SK-N-SH (cell line): ENCODE results near the gene DLAT. TPM values are rescaled to one million over a fixed set of nuclear protein-coding genes. Genes with fewer than 3 reads are reported as not detected.

Experiments
- CTCF ChIA-PET: fragments of 300-600, 350-600 bp; formaldehyde crosslinking; extraction: SDS; loops from one replicate; lab custom pipeline; 2021; lab: Yijun Ruan, JAX
- POLR2A ChIA-PET: fragments of 350-600 bp; sonication (Branson Sonifier 250); formaldehyde crosslinking; extraction: SDS; loops from one replicate; lab custom pipeline; 2020; ENCODE audit warnings: antibody characterized with exemption, inconsistent platforms; lab: Yijun Ruan, JAX
- DNase-seq: peaks from one replicate; pipeline ENCODE4 v3.0.0; 2012
- H2AFZ ChIP-seq: fragments of 200-600 bp; sonication (generic); 2 replicates; pipeline ENCODE4 v1.8.1; 2016; ENCODE audit warnings: antibody characterized with exemption, mild to moderate bottlenecking, low read depth
- H3F3A ChIP-seq: fragments of 200-600 bp; sonication (generic); replicated peaks from 2 replicates; pipeline ENCODE3; 2016; ENCODE audit warnings: antibody characterized with exemption, mild to moderate bottlenecking; ENCODE audit not compliant: insufficient read depth
- H3K27ac ChIP-seq, 2 experiments: fragments of 200-500 bp in 1 of 2; fragments of 200-600 bp in 1 of 2; sonication (Bioruptor generic) in 1 of 2; sonication (generic), shearing (Covaris generic) in 1 of 2; 2 replicates each; pipeline versions ENCODE4 v1.5.1 to v1.6.1; 2014 to 2016; ENCODE audit warnings: low read depth in 2 of 2, inconsistent platforms in 1 of 2, low read length in 1 of 2, mild to moderate bottlenecking in 1 of 2, mixed read lengths in 1 of 2
- H3K27me3 ChIP-seq: fragments of 200-600 bp; sonication (generic), shearing (Covaris generic); 2 replicates; pipeline ENCODE4 v1.6.1; 2016; ENCODE audit warnings: mixed run types; ENCODE audit not compliant: insufficient read depth
- H3K36me3 ChIP-seq, 2 experiments: fragments of 200-500 bp in 1 of 2; fragments of 200-600 bp in 1 of 2; sonication (Bioruptor generic) in 1 of 2; sonication (generic) in 1 of 2; replicated peaks in 1 of 2; 2 replicates each; pipeline versions ENCODE3 to v1.5.1; 2014 to 2016; ENCODE audit warnings: low read length in 1 of 2, mild to moderate bottlenecking in 1 of 2; ENCODE audit not compliant: insufficient read depth in 2 of 2, control insufficient read depth in 1 of 2
- H3K4me1 ChIP-seq, 2 experiments: fragments of 200-500 bp in 1 of 2; fragments of 200-600 bp in 1 of 2; sonication (Bioruptor generic) in 1 of 2; sonication (generic), shearing (Covaris generic) in 1 of 2; 2 replicates each; pipeline versions ENCODE4 v1.5.1 to v1.6.1; 2014 to 2016; ENCODE audit warnings: low read depth in 1 of 2, low read length in 1 of 2, mixed run types in 1 of 2; ENCODE audit not compliant: insufficient read depth in 2 of 2, control insufficient read depth in 1 of 2
- H3K4me2 ChIP-seq: fragments of 200-600 bp; sonication (generic), shearing (Covaris generic); 2 replicates; pipeline ENCODE4 v1.6.1; 2017; ENCODE audit warnings: mixed run types
- H3K4me3 ChIP-seq, 2 experiments: fragments of 200-500 bp in 1 of 2; fragments of 200-600 bp in 1 of 2; sonication (Bioruptor generic) in 1 of 2; sonication (generic), shearing (Covaris generic) in 1 of 2; 2 replicates each; pipeline versions ENCODE4 v1.5.1 to v1.8.1; 2014 to 2016; ENCODE audit warnings: low read depth in 2 of 2, inconsistent platforms in 1 of 2, low read length in 1 of 2, mild to moderate bottlenecking in 1 of 2, mixed read lengths in 1 of 2, moderate library complexity in 1 of 2
- H3K79me2 ChIP-seq: fragments of 200-600 bp; sonication (generic); 2 replicates; pipeline ENCODE4 v1.8.1; 2017; ENCODE audit warnings: mild to moderate bottlenecking; ENCODE audit not compliant: insufficient read depth
- H3K9ac ChIP-seq: fragments of 200-600 bp; sonication (generic); 2 replicates; pipeline ENCODE4 v1.6.1; 2017; ENCODE audit warnings: mixed run types
- H3K9me2 ChIP-seq: fragments of 200-600 bp; sonication (generic); 2 replicates; pipeline ENCODE4 v1.6.1; 2017; ENCODE audit warnings: mixed run types
- H3K9me3 ChIP-seq: fragments of 200-600 bp; sonication (generic); 2 replicates; pipeline ENCODE4 v1.6.1; 2017; ENCODE audit warnings: mixed run types, mild to moderate bottlenecking, moderate library complexity
- H4K20me1 ChIP-seq: fragments of 200-600 bp; sonication (generic); 2 replicates; pipeline ENCODE4 v1.6.1; 2017; ENCODE audit warnings: mild to moderate bottlenecking, mixed run types; ENCODE audit not compliant: insufficient read depth
- CTCF ChIP-seq: fragments of 200-600 bp; sonication (generic); IDR thresholded peaks from 2 replicates; pipeline ENCODE4 v1.6.1; 2017; ENCODE audit warnings: antibody characterized with exemption, mild to moderate bottlenecking, moderate library complexity
- ELF1 ChIP-seq: IDR thresholded peaks from 2 replicates; pipeline ENCODE4 v1.4.0; 2012
- EP300 ChIP-seq, 2 experiments: IDR thresholded peaks; 2 replicates each; pipeline versions ENCODE4 v1.4.0 to v1.6.1; 2012; ENCODE audit warnings: borderline replicate concordance in 1 of 2, low read depth in 1 of 2, low read length in 1 of 2
- EZH2phosphoT487 ChIP-seq: fragments of 200-600 bp; sonication (generic); IDR thresholded peaks from 2 replicates; pipeline ENCODE4 v1.6.1; 2017; ENCODE audit warnings: low read depth, mixed run types, mild to moderate bottlenecking, antibody characterized with exemption, moderate library complexity, borderline replicate concordance
- FOSL2 ChIP-seq: IDR thresholded peaks from 2 replicates; pipeline ENCODE4 v1.4.0; 2012; ENCODE audit warnings: low read depth, mild to moderate bottlenecking, moderate library complexity, borderline replicate concordance
- FOXM1 ChIP-seq: IDR thresholded peaks from 2 replicates; pipeline ENCODE4 v1.4.0; 2012; ENCODE audit warnings: low read depth, mild to moderate bottlenecking
- GATA2 ChIP-seq: sonication (generic); formaldehyde crosslinking; IDR thresholded peaks from 2 replicates; pipeline ENCODE4 v1.5.0; 2020; ENCODE audit warnings: mild to moderate bottlenecking, missing genetic modification reagents
- IRF3 ChIP-seq: fragments of 150-350 bp; IDR thresholded peaks from 2 replicates; pipeline ENCODE4 v1.6.1; 2016; ENCODE audit warnings: mild to moderate bottlenecking, low read depth, low read length
- JUND ChIP-seq: IDR thresholded peaks from 2 replicates; pipeline ENCODE4 v1.4.0; 2012
- MAX ChIP-seq: IDR thresholded peaks from 2 replicates; pipeline ENCODE4 v1.4.0; 2012; ENCODE audit warnings: low read depth
- MEF2A ChIP-seq: IDR thresholded peaks from 2 replicates; pipeline ENCODE4 v1.4.0; 2012; ENCODE audit warnings: low read depth, borderline replicate concordance
- NFIC ChIP-seq: IDR thresholded peaks from 2 replicates; pipeline ENCODE4 v1.4.0; 2012; ENCODE audit warnings: borderline replicate concordance
- SMC3 ChIP-seq: IDR thresholded peaks from 2 replicates; pipeline ENCODE4 v1.6.1; 2012; ENCODE audit warnings: low read depth, low read length, improper control_type of control experiment
- TCF12 ChIP-seq: IDR thresholded peaks from 2 replicates; pipeline ENCODE4 v1.4.0; 2012
- TEAD4 ChIP-seq: IDR thresholded peaks from 2 replicates; pipeline ENCODE4 v1.4.0; 2012; ENCODE audit warnings: mild to moderate bottlenecking, borderline replicate concordance; ENCODE audit not compliant: insufficient read depth
- USF1 ChIP-seq: IDR thresholded peaks from 2 replicates; pipeline ENCODE4 v1.4.0; 2012; ENCODE audit warnings: low read depth, borderline replicate concordance
- USF2 ChIP-seq: fragments of 150-350 bp; IDR thresholded peaks from 2 replicates; pipeline ENCODE4 v1.6.1; 2017; ENCODE audit warnings: antibody characterized with exemption, low read length, low read depth, borderline replicate concordance
- WGBS: methylation state at CpG from one replicate; pipeline ENCODE4 v1.1.6; 2017; ENCODE audit warnings: low lambda C conversion rate; 5-methylcytosine and 5-hydroxymethylcytosine counted together
- polyA plus RNA-seq, 3 experiments: library from polyadenylated mRNA; depleted of rRNA; stranded (reverse); fragments of >200 nt; gene quantifications; 2 replicates each; pipeline ENCODE4 v1.2.3, GENCODE V29; 2012

Gene DLAT
- polyA plus RNA-seq, 1 of the 3 experiments (the other 2 are of a cell fraction), result 14.4 TPM

GRCh38 chr11:112042161-112042960 is 17.2 kb downstream of the DLAT start:
- H2AFZ ChIP-seq, result no peak overlapping the region
- no peaks in the 10 kb centered on the region for H4K20me1 ChIP-seq
- no peak overlapping the region for H3K4me3 ChIP-seq
- POLR2A ChIA-PET, result no interaction called here
- no peaks in the 10 kb centered on the region; a peak in 1 of 4 replicates for H3K4me1 ChIP-seq
- no peak overlapping the region for H3K9ac ChIP-seq
- CTCF ChIA-PET, result interaction anchor here (1.0 to 1.2 kb wide), 2 partner anchors 9 to 11 kb away, joined by 3 to 4 read pairs; no protein-coding TSS in a partner anchor
- H3F3A ChIP-seq, result peaks cover 8% of the 10 kb centered on the region
- no peak overlapping the region for H3K4me2 ChIP-seq
- H3K36me3 ChIP-seq, result peaks cover 64% of the 10 kb centered on the region in 2 experiments
- DNase-seq, result no peak
- H3K27me3 ChIP-seq, result no peaks in the 10 kb centered on the region
- H3K27ac ChIP-seq, result peak overlapping the region in 1 of 2 experiments; percentile 43; a peak in 3 of 4 replicates
- H3K9me3 ChIP-seq, result no peaks in the 10 kb centered on the region
- H3K9me2 ChIP-seq, result no peaks in the 10 kb centered on the region
- WGBS, result 50% methylated on average over 6 of the region's 6 CpGs
- peaks cover 3% of the 10 kb centered on the region; the same call in 1 of the 2 replicates for H3K79me2 ChIP-seq
- no peak for TF ChIP-seq FOXM1
- TF ChIP-seq ELF1, result no peak
- TF ChIP-seq JUND, result peak; percentile 43
- no peak for TF ChIP-seq GATA2 (CRISPR knock-in tag)
- TF ChIP-seq MAX, result no peak
- no peak for TF ChIP-seq MEF2A
- no peak for TF ChIP-seq CTCF
- no peak for TF ChIP-seq IRF3
- TF ChIP-seq TCF12, result 0 out of 2 replicates have a peak, but pooled peaks have one; percentile 15
- no peak for TF ChIP-seq USF1
- no peak for TF ChIP-seq SMC3
- no peak for TF ChIP-seq USF2
- TF ChIP-seq NFIC, result no peak
- TF ChIP-seq EZH2phosphoT487, result no peak
- no peak for TF ChIP-seq TEAD4
- TF ChIP-seq FOSL2, result peak; percentile 38; the same call in 1 of the 2 replicates
- TF ChIP-seq EP300 (IDR thresholded peaks at IDR 0.05; ENCODE audit: borderline replicate concordance in 1 of 2, low read depth in 1 of 2, low read length in 1 of 2), result 0 out of 4 replicates have a peak, but pooled peaks of 1 of the 2 experiments have one; percentile 8
